Measurements from ENCODE around the gene TRAM2. TPM values are rescaled to one million over a fixed set of nuclear protein-coding genes. Genes with fewer than 3 reads are reported as not detected.

TRAM2 gene
- total RNA-seq, 1 donor from 2014 or later = 15.6 TPM

- Histone ChIP-seq H3K36me3 (ENCODE audit: control insufficient read depth, insufficient read depth, low read length) (no peaks in the 10 kb centered on the region), H3K4me3 (ENCODE audit: low read depth, low read length) (no peak overlapping the region), H3K27me3 (ENCODE audit: control insufficient read depth, insufficient read depth, low read length) (no peaks in the 10 kb centered on the region)
- no peak for TF ChIP-seq CTCF (IDR thresholded peaks at IDR 0.05; ENCODE audit: insufficient read depth, low read length, poor library complexity, severe bottlenecking)
- DNase-seq (ENCODE audit: low read depth) = no peak
Observed at GRCh38 chr6:52457096-52457495, 119.8 kb downstream of the TRAM2 start.

GRCh38 chr6:52454556-52454955 is 122.3 kb downstream of the TRAM2 start:
- no peak overlapping the region for H3K4me3 ChIP-seq (ENCODE audit: low read depth, low read length)
- peak; percentile 76 for DNase-seq (ENCODE audit: low read depth)
- no peak for TF ChIP-seq CTCF (IDR thresholded peaks at IDR 0.05; ENCODE audit: insufficient read depth, low read length, poor library complexity, severe bottlenecking)

More at GRCh38 chr6:52454556-52454955, 122.3 kb downstream of the TRAM2 start:
- Histone ChIP-seq H3K27me3 (ENCODE audit: control insufficient read depth, insufficient read depth, low read length) (no peaks in the 10 kb centered on the region), H3K36me3 (ENCODE audit: control insufficient read depth, insufficient read depth, low read length) (no peaks in the 10 kb centered on the region)

Other genes starting within 250 kb of the TRAM2 start
- gene PAQR8, start 214.9 kb downstream of the TRAM2 start, total RNA-seq = 4.4 and 4.7 TPM in 2 replicates
- 20.5 and 22.9 TPM in 2 replicates for gene EFHC1, start 156.7 kb downstream of the TRAM2 start, total RNA-seq
- gene TMEM14A, start 94.1 kb upstream of the TRAM2 start, total RNA-seq = 24.7 and 35.3 TPM in 2 replicates
- gene GSTA2, start 186.4 kb upstream of the TRAM2 start, total RNA-seq = not detected in 2 replicates
- gene GSTA1, start 226.8 kb upstream of the TRAM2 start, total RNA-seq = not detected in 2 replicates

Data from kidney epithelial cell (primary cell).